NCI-H1048 (cell line): ENCODE results near the gene CNIH2.
"Not testable (repeated sequence)": the region's sequence is repeated elsewhere in the genome, so short reads cannot be mapped to it uniquely, and the experiment has no call there.

Experiments
- DNase-seq: peaks from one replicate; lab custom pipeline; 2025; lab: John Stamatoyannopoulos, UW

CNIH2 gene

GRCh38 chr11:66314561-66315497 lies 36.9 kb downstream of the CNIH2 start:
- no peak for DNase-seq

GRCh38 chr11:66315498-66315885 lies 37.5 kb downstream of the CNIH2 start:
- no peak for DNase-seq

GRCh38 chr11:66315921-66316811 lies 38.2 kb downstream of the CNIH2 start:
- DNase-seq, result no peak

- DNase-seq, result no peak
Observed at GRCh38 chr11:66316849-66317251, 38.9 kb downstream of the CNIH2 start, which contains the start of gene CD248. Gene CD248, minus strand, starts transcription at chr11:66317044. Its CDS starts 17 bp downstream, at chr11:66317027.

- no peak for DNase-seq
Observed at GRCh38 chr11:66317322-66317722, 39.3 kb downstream of the CNIH2 start.

GRCh38 chr11:66317723-66318599 lies 40.0 kb downstream of the CNIH2 start:
- DNase-seq, result no peak

- no peak for DNase-seq
Observed at GRCh38 chr11:66318600-66318970, 40.6 kb downstream of the CNIH2 start.

- not testable (repeated sequence) for DNase-seq
Observed at GRCh38 chr11:66320289-66320688, 42.3 kb downstream of the CNIH2 start.

- not testable (repeated sequence) for DNase-seq
Observed at GRCh38 chr11:66320748-66321147, 42.8 kb downstream of the CNIH2 start.

- no peak for DNase-seq
Observed at GRCh38 chr11:66321606-66322005, 43.6 kb downstream of the CNIH2 start.

GRCh38 chr11:66322732-66323427 lies 44.9 kb downstream of the CNIH2 start:
- DNase-seq, result no peak

GRCh38 chr11:66323684-66324083 lies 45.7 kb downstream of the CNIH2 start:
- no peak for DNase-seq

- DNase-seq, result no peak
Observed at GRCh38 chr11:66324664-66325063, 46.7 kb downstream of the CNIH2 start.

- no peak for DNase-seq
Observed at GRCh38 chr11:66325263-66325671, 47.3 kb downstream of the CNIH2 start.

GRCh38 chr11:66326261-66327111 lies 48.5 kb downstream of the CNIH2 start:
- no peak for DNase-seq

GRCh38 chr11:66327171-66328030 lies 49.4 kb downstream of the CNIH2 start:
- no peak for DNase-seq

- no peak for DNase-seq
Observed at GRCh38 chr11:66328031-66328301, 50.0 kb downstream of the CNIH2 start.

- no peak for DNase-seq
Observed at GRCh38 chr11:66328302-66329144, 50.5 kb downstream of the CNIH2 start.
